Measurements from ENCODE around the gene KDM2A.
"Not testable (repeated sequence)": the region's sequence is repeated elsewhere in the genome, so short reads cannot be mapped to it uniquely, and the experiment has no call there.

KDM2A gene

DNA sequence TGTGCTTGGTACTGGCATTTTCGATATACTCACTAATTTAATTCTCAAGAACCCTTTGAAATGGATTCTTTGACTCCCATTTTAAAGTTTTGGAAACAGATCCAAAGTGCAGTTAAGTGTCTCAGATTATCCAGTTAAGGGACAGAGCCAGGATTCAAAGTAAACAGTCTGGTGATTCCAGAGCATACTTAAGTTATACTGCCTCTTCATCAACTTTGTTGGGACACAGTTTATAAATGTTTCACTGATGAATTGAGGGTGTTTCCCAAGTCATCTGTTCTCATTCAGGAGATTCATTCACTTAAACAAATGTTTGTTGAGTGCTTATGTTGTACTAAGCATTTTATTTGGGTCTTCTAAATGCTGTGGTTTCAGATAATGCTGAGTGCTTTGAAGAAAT, 17.1 kb downstream of the KDM2A start:
- Mint-ChIP-seq H3K27me3 (no peaks in the 10 kb centered on the region), H3K9me3 (no peaks in the 10 kb centered on the region), H3K4me3 (no peak overlapping the region), H3K36me3 (peaks cover 71% of the 10 kb centered on the region), H3K4me1 (peaks cover 21% of the 10 kb centered on the region), H3K27ac (no peak overlapping the region)
- ATAC-seq = no peak

DNA sequence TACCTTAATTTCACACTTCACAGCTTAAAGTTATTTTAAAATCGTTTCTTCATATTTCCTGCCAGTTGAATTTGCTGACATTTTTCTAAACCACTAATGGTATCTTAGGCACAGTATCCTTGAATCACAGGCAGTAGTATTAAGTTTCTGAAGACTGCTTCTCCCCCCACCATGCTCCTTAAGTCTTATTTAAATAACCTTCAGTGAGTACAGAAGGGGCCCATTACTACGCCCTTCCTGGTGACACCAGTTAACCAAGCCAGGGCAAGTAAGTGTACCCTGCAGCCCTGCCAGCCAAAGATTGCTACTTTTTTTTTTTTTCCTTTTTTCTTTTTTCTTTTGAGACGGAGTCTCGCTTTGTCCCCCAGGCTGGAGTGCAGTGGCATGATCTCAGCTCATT, 19.9 kb downstream of the KDM2A start:
- Mint-ChIP-seq H3K9me3 (no peaks in the 10 kb centered on the region), H3K27me3 (no peaks in the 10 kb centered on the region), H3K27ac (no peak overlapping the region), H3K36me3 (peaks cover 58% of the 10 kb centered on the region), H3K4me1 (peaks cover 7% of the 10 kb centered on the region), H3K4me3 (no peak overlapping the region)
- ATAC-seq = no peak

DNA sequence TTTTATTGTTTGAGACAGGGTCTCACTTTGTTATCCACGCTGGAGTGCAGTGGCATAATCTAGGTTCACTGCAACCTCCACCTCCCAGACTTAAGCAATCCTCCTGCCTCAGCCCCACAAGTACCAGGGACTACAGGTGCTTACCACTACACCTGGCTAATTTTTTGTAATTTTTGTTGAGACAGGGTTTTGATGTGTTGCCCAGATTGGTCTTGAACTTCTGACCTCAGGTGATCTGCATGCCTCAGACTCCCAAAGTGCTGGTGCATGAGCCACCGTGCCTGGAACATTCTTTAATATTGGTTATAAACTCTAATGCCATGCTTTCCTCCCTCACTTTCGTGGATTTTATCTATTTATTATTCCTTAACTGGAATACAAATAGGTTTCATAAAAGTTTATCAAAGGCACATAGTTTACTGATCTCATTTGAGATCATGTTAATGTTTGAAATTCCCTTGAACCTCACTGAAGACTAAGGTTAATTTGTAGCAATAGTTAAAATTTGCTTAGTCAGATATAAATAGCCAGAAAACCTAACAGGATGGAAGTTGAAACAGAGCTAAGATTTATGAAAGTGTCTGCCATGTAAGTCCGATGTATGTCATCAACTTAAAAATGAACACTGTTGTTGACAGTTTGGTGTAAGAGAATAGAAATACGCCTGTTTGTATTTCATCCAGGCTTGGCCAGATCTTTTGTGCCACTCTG, 27.6 kb downstream of the KDM2A start:
- no peak for ATAC-seq
- no peaks in the 10 kb centered on the region for H3K27me3 Mint-ChIP-seq
- H3K4me1 Mint-ChIP-seq = peaks cover 13% of the 10 kb centered on the region
- H3K27ac Mint-ChIP-seq = no peak overlapping the region
- peaks cover 17% of the 10 kb centered on the region for H3K36me3 Mint-ChIP-seq
- H3K4me3 Mint-ChIP-seq = no peak overlapping the region
- H3K9me3 Mint-ChIP-seq = no peaks in the 10 kb centered on the region

DNA sequence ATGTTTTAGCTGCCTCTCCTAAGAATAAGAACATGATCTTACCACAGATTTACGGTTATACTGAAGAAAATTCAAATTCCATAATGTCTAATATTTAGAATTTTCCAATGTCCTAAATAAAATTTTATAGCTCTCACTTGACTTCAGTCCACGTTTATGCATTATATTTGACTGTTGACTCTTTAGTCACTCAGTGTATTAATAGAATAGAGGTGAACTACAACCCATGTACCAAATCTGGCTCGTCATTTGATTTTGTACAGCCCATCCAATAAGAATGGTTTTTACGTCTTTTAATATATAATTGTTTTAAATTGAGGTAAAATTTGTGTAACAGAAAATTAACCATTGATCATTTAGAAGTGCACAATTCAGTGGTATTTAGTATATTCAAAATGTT, 34.9 kb downstream of the KDM2A start:
- Mint-ChIP-seq H3K9me3 (no peaks in the 10 kb centered on the region), H3K4me1 (peaks cover 22% of the 10 kb centered on the region), H3K27ac (no peak overlapping the region), H3K27me3 (no peaks in the 10 kb centered on the region), H3K36me3 (peaks cover 15% of the 10 kb centered on the region), H3K4me3 (no peak overlapping the region)
- no peak for ATAC-seq

DNA sequence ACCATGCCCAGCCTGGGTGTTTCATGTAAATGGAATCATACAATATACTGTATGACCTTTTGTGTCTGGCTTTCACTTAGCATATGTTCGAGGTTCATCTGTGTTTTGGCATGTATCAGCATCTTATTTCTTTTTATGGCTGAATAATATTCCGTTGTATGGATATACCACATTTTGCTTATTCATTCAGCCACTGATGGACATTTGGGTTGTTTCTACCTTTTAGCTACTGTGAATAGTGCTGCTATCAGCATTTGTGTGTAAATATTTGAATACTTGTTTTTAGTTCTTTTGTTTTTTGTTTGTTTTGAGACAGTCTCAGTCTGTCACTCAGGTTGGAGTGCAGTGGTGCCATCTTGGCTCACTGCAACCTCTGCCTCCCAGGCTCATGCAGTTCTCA, 35.7 kb downstream of the KDM2A start:
- Mint-ChIP-seq H3K9me3 (no peaks in the 10 kb centered on the region), H3K4me3 (no peak overlapping the region), H3K4me1 (peaks cover 29% of the 10 kb centered on the region), H3K27me3 (no peaks in the 10 kb centered on the region), H3K27ac (no peak overlapping the region), H3K36me3 (peaks cover 15% of the 10 kb centered on the region)
- no peak for ATAC-seq

DNA sequence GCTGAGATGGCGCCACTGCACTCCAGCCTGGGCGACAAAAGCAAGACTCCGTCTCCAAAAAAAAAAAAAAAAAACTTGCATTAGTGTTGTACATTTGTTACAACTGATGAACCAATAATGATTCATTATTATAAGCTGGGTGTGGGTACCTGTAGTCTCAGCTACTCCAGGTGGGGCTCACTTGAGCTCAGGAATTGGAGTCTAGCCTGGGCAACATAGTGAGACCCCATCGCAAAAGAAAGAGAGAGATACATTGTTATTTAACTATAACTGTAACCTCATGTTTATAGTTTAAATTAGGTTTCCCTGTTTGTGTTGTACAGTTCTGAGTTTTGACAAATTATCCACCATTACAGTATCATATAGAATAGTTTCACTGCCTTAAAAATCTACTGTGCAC, 38.6 kb downstream of the KDM2A start:
- Mint-ChIP-seq H3K27ac (no peak overlapping the region), H3K27me3 (no peaks in the 10 kb centered on the region), H3K9me3 (no peaks in the 10 kb centered on the region), H3K36me3 (peaks cover 8% of the 10 kb centered on the region), H3K4me3 (no peak overlapping the region), H3K4me1 (peaks cover 30% of the 10 kb centered on the region)
- ATAC-seq = no peak

DNA sequence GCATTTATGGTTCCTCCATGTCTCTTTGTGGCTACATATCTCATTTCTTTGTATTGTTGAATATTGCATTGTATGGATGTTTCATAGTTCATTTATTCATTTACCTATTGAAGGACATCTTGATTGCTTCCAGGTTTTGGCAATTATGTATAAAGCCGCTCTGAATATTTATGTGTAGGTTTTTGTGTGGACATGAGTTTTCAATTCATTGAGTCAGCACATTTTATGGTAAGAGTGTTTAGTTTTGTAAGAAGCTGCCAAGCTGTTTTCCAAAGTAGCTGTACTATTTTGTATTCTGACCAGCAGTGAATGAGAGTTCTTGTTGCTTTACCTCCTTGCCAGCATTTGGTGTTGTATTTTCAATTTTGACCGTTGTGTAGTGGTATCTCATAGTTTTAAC, 39.2 kb downstream of the KDM2A start:
- Mint-ChIP-seq H3K27me3 (no peaks in the 10 kb centered on the region), H3K9me3 (no peaks in the 10 kb centered on the region), H3K4me1 (peaks cover 35% of the 10 kb centered on the region), H3K36me3 (peaks cover 8% of the 10 kb centered on the region), H3K4me3 (no peak overlapping the region), H3K27ac (no peak overlapping the region)
- ATAC-seq = no peak

DNA sequence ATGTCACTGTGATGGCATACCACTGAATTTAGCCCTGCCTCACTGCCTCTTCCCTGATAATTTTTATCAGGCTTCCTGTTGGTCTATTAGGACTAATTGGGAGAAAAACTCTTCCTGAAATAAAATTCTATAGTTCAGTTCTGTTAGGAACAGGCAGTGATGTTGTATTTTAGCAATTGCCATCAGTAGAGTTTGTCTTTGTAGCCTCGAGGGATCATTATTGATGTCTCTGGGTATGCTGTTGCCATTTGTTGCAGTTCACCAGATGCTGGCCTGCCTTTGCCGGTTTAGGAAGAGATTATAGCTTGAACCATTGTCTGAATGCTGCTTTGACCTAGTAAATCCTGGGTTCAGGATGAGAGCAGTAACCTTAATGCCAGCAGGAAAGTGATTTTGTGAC, 41.0 kb downstream of the KDM2A start:
- peaks cover 18% of the 10 kb centered on the region for H3K36me3 Mint-ChIP-seq
- peaks cover 48% of the 10 kb centered on the region for H3K4me1 Mint-ChIP-seq
- H3K27ac Mint-ChIP-seq = no peak overlapping the region
- H3K27me3 Mint-ChIP-seq = no peaks in the 10 kb centered on the region
- H3K9me3 Mint-ChIP-seq = no peaks in the 10 kb centered on the region
- ATAC-seq = no peak
- H3K4me3 Mint-ChIP-seq = no peak overlapping the region

DNA sequence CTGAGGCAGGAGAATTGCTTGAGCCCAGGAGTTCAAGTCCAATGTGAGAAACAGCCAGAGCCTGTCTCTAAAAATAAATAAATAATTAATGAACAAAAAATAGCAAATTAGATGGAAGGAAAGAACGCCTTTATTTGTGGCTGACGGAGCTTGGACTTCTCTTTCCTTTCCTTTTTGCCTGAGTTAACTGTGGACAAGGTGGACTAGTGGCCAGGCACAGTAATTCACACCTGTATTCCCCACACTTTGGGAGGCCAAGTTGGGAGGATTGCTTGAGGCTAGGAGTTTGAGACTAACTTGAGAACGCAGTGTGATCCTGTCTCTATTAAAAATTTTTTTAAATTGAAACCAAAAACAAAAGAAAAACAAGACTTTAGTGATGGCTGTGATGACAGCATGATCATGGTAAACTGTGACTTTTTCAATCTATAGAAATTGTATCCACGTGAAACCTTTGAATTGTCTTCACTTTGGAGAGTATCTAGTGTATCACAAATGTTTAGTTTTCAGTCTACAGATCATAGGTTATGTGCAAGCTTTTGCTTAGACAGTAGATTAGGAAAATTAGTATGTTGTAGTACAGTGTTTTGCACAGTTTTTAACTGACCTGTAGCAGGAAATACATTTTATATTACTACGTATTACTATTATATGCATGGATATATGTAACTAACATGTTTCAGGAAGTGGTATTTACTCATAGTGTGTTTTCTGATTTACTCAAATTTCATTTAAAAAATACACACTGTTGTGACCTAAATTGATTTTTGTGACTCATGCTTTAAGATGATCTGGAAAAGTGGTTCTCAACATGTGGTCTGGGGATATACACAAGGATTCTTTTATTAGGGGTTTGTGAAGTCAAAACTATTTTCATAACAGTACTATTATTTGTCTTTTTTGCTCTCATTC, 42.1 kb downstream of the KDM2A start:
- H3K4me1 Mint-ChIP-seq = peaks cover 58% of the 10 kb centered on the region
- no peaks in the 10 kb centered on the region for H3K27me3 Mint-ChIP-seq
- ATAC-seq = no peak
- H3K36me3 Mint-ChIP-seq = peaks cover 21% of the 10 kb centered on the region
- no peak overlapping the region for H3K27ac Mint-ChIP-seq
- H3K4me3 Mint-ChIP-seq = no peak overlapping the region
- H3K9me3 Mint-ChIP-seq = no peaks in the 10 kb centered on the region

DNA sequence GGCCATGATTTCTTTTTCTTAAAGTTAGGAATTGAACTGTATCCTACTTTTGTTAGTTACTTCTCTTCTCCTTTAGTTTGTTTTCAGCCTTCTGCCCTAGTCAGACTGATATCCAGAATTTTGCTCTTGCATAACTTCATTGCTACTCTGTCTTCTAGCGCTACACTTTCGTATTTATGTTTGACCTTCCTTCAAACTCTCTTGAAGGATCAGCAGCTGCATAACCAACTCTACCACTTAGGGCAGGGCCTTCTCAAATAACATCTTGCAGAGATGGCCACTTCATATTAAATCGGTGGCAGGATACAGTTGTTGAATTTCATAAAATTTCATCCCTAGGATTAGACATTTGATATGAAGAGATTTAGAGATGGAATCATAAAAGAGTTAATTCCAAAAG, 43.9 kb downstream of the KDM2A start:
- Mint-ChIP-seq H3K4me1 (peaks cover 66% of the 10 kb centered on the region), H3K36me3 (peaks cover 21% of the 10 kb centered on the region), H3K27ac (peak overlapping the region; percentile 24), H3K9me3 (no peaks in the 10 kb centered on the region), H3K27me3 (no peaks in the 10 kb centered on the region), H3K4me3 (no peak overlapping the region)
- no peak for ATAC-seq

DNA sequence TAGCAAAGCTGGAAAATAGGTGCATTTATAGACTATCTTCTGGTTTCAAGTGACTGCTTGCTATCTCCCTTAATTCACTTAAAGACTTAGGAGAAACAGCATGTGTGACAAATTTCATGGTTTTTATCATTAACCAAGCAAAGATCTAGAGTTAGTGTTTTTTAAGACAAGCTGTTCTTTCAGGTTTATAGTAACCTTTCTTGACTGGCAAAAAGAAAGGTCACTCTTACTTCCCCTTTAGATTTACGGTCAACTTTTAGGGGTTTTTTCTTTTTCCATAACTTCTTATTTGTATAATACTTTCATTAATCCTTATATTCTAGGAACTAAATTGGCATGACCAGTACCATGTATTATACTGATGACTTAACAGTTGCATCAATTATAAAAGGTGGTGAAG, 46.6 kb downstream of the KDM2A start:
- no peak for ATAC-seq
- Mint-ChIP-seq H3K4me3 (peak overlapping the region; percentile 41), H3K27ac (peak overlapping the region; percentile 64), H3K27me3 (no peaks in the 10 kb centered on the region), H3K4me1 (peaks cover 54% of the 10 kb centered on the region), H3K36me3 (peaks cover 21% of the 10 kb centered on the region), H3K9me3 (no peaks in the 10 kb centered on the region)

DNA sequence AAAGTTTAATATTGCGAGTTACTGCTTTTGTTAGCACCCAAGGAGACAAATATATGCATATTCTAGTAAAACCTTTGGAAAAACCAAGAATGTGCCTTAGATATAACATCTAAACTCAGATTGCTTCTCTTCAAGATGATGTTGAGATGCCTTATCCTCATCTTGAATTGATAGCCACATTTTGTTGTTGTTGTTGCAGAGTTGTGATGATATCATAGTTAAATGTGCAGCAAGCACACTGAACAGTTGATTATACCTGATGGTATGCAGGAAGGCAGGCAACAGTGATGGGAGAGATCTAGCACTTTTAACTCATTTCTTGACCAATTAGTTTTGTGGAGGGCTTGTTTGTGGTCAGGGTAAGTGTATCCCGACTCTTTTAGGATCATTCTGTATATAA, 48.0 kb downstream of the KDM2A start:
- H3K27ac Mint-ChIP-seq = peak overlapping the region; percentile 64
- peaks cover 28% of the 10 kb centered on the region for H3K36me3 Mint-ChIP-seq
- peaks cover 67% of the 10 kb centered on the region for H3K4me1 Mint-ChIP-seq
- no peak for ATAC-seq
- H3K9me3 Mint-ChIP-seq = no peaks in the 10 kb centered on the region
- H3K4me3 Mint-ChIP-seq = no peak overlapping the region
- H3K27me3 Mint-ChIP-seq = no peaks in the 10 kb centered on the region

DNA sequence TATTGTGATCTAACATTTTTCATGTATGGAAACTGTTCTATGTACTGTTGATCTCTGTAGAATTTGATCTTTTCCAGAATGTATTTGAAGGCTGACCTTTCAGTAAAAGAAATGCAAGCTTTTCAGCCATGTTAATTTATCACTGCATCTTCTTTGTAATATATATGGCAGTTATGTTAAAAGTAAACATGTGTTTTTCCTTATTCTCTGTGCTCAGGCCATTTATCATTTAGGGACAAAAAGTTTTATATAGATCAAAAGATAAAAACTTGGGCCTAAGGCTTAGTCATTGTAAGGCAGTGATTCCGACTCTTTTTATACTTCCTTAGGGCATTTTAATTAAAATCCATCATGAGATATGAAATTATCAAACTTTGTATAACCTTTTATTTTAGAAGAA, 48.7 kb downstream of the KDM2A start:
- H3K27me3 Mint-ChIP-seq = no peaks in the 10 kb centered on the region
- H3K4me3 Mint-ChIP-seq = no peak overlapping the region
- peaks cover 70% of the 10 kb centered on the region for H3K4me1 Mint-ChIP-seq
- peaks cover 31% of the 10 kb centered on the region for H3K36me3 Mint-ChIP-seq
- ATAC-seq = no peak
- H3K27ac Mint-ChIP-seq = peak overlapping the region; percentile 64
- no peaks in the 10 kb centered on the region for H3K9me3 Mint-ChIP-seq

DNA sequence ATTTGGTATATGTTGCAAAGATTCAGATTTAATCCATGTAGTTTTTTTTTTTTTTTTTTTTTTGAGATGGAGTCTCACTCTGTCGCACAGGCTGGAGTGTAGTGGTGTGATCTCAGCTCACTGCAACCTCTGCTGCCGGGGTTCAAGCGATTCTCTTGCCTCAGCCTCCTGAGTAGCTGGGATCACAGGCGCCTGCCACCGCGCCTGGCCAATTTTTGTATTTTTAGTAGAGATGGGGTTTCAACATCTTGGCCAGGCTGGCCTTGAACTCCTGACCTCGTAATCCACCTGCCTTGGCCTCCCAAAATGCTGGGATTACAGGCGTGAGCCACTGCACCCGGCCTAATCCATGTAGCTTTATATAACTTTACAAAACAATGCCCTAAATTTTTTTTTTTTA, 49.8 kb downstream of the KDM2A start:
- Mint-ChIP-seq H3K36me3 (peaks cover 22% of the 10 kb centered on the region), H3K4me1 (peaks cover 61% of the 10 kb centered on the region)
- not testable (repeated sequence) for H3K4me3 Mint-ChIP-seq, ATAC-seq, H3K9me3 Mint-ChIP-seq, H3K27me3 Mint-ChIP-seq, H3K27ac Mint-ChIP-seq

DNA sequence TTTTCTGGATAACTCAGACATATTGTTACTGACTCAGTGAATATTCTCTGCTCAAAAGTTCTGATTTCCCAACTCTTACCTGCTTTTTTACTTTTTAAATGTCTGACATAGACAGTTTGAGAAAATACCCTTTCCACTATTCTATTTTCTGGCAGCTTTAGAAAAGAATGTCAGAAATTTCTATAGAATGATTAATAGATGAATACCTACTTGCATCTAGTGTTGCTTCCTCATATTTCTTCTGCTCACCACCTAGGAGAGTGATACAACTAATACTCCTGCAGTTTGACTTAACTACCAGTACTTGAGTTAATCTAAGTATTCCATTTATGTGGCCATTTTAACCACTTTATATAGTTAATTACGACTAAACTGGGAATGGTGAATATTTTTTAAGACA, 55.2 kb downstream of the KDM2A start:
- Mint-ChIP-seq H3K9me3 (no peaks in the 10 kb centered on the region), H3K27ac (no peak overlapping the region), H3K4me3 (no peak overlapping the region), H3K36me3 (peaks cover 14% of the 10 kb centered on the region), H3K4me1 (peaks cover 48% of the 10 kb centered on the region), H3K27me3 (no peaks in the 10 kb centered on the region)
- ATAC-seq = no peak

Data from stimulated activated memory B cell treated with anti-CD40 and anti-IgM and Interleukin-4, amounts not matched to agents 10 μg/mL and 1 μg/mL and 100 μg/mL, for 72 hours (primary cell).